ENCODE measurements around the gene SEC23B. TPM values are rescaled to one million over a fixed set of nuclear protein-coding genes. Genes with fewer than 3 reads are reported as not detected.

The SEC23B gene
- total and polyA plus RNA-seq, 5 experiments from 2014 or later: 31.2 to 45.1 (median 34.5) TPM

- ATAC-seq (peak; percentile 97 to 99), DNase-seq (peak; percentile 85 to 96 (median 92))
- Mint-ChIP-seq H3K27ac (peak within 1 kb of the TSS; percentile 97 to 100 (median 99)), H3K4me3 (peak within 1 kb of the TSS; percentile 84 to 98 (median 97)), H3K9me3 (peaks cover 0 to 3% (median 0%) of the 10 kb centered on the region in 9 donors), H3K27me3 (no peaks in the 10 kb centered on the region), H3K4me1 (peaks cover 9 to 29% (median 23%) of the 10 kb centered on the region in 4 donors), H3K36me3 (peaks cover 0 to 37% (median 17%) of the 10 kb centered on the region in 3 donors)
- POLR2A ChIA-PET: interaction anchor here (0.6 to 3.4 kb wide), 5 partner anchors 21 to 100 kb away, joined by 3 to 33 read pairs (median 8); partner anchors contain the start of genes DTD1, DZANK1, POLR3F and RBBP9
These were observed 59.4 kb downstream of the SEC23B start, which contains the start of gene SMIM26 for GRCh38 chr20:18566892-18567738. Gene SMIM26, plus strand, starts transcription at chr20:18567432. Its CDS starts 47 bp downstream, at chr20:18567479.

- Mint-ChIP-seq H3K27ac (peak overlapping the region; percentile 97 to 100 (median 99)), H3K9me3 (peaks cover 0 to 5% (median 0%) of the 10 kb centered on the region in 9 donors), H3K27me3 (no peaks in the 10 kb centered on the region), H3K4me3 (peak overlapping the region; percentile 84 to 98 (median 97)), H3K36me3 (peaks cover 5 to 37% (median 17%) of the 10 kb centered on the region in 3 donors), H3K4me1 (peaks cover 9 to 30% (median 23%) of the 10 kb centered on the region in 4 donors)
- DNase-seq (no peak), ATAC-seq (peak in 1 of 2 donors; percentile 7)
- POLR2A ChIA-PET: interaction anchor here (1.0 to 3.4 kb wide), 3 partner anchors 20 to 101 kb away, joined by 3 to 33 read pairs (median 9); partner anchors contain the start of genes DTD1, DZANK1, POLR3F and SEC23B
These were observed 60.0 kb downstream of the SEC23B start for GRCh38 chr20:18567739-18568091.

GRCh38 chr20:18571009-18571408 lies 63.3 kb downstream of the SEC23B start:
- DNase-seq (no peak), ATAC-seq (no peak)
- POLR2A ChIA-PET: no interaction called here
- peaks cover 5 to 33% (median 16%) of the 10 kb centered on the region in 3 donors for H3K36me3 Mint-ChIP-seq
- peaks cover 0 to 5% (median 0%) of the 10 kb centered on the region in 9 donors for H3K9me3 Mint-ChIP-seq
- no peak overlapping the region for H3K4me3 Mint-ChIP-seq
- H3K27ac Mint-ChIP-seq: peak overlapping the region in 2 of 10 donors; percentile 31 to 36
- H3K4me1 Mint-ChIP-seq: peaks cover 8 to 30% (median 23%) of the 10 kb centered on the region in 4 donors
- H3K27me3 Mint-ChIP-seq: no peaks in the 10 kb centered on the region

- H3K27me3 Mint-ChIP-seq: no peaks in the 10 kb centered on the region
- peaks cover 0 to 5% (median 0%) of the 10 kb centered on the region in 9 donors for H3K9me3 Mint-ChIP-seq
- peaks cover 8 to 27% (median 20%) of the 10 kb centered on the region in 4 donors for H3K4me1 Mint-ChIP-seq
- DNase-seq (no peak), ATAC-seq (no peak)
- peak overlapping the region in 8 of 10 donors; percentile 8 to 76 (median 58) for H3K27ac Mint-ChIP-seq
- peaks cover 5 to 33% (median 16%) of the 10 kb centered on the region in 3 donors for H3K36me3 Mint-ChIP-seq
- no peak overlapping the region for H3K4me3 Mint-ChIP-seq
- POLR2A ChIA-PET: interaction anchor here (0.7 kb wide), 1 partner anchor 44 kb away, joined by 3 read pairs; no protein-coding TSS in a partner anchor
These were observed 63.8 kb downstream of the SEC23B start for GRCh38 chr20:18571578-18571977.

GRCh38 chr20:18577942-18578341 lies 70.2 kb downstream of the SEC23B start:
- no peaks in the 10 kb centered on the region for H3K9me3 Mint-ChIP-seq
- DNase-seq: no peak

GRCh38 chr20:18578581-18578980 lies 70.8 kb downstream of the SEC23B start:
- DNase-seq (no peak), ATAC-seq (no peak)
- POLR2A ChIA-PET: no interaction called here
- peaks cover 0 to 3% (median under 1%) of the 10 kb centered on the region in 5 donors for H3K27me3 Mint-ChIP-seq
- H3K27ac Mint-ChIP-seq: peak overlapping the region in 4 of 10 donors; percentile 6 to 74 (median 45)
- H3K36me3 Mint-ChIP-seq: no peaks in the 10 kb centered on the region
- peaks cover 0 to 5% (median 4%) of the 10 kb centered on the region in 4 donors for H3K4me1 Mint-ChIP-seq
- no peaks in the 10 kb centered on the region for H3K9me3 Mint-ChIP-seq
- peak overlapping the region in 4 of 10 donors; percentile 15 to 24 (median 19) for H3K4me3 Mint-ChIP-seq

More at GRCh38 chr20:18577942-18578341, 70.2 kb downstream of the SEC23B start:
- no peak overlapping the region for H3K27ac Mint-ChIP-seq
- no peaks in the 10 kb centered on the region for H3K36me3 Mint-ChIP-seq
- no peak overlapping the region for H3K4me3 Mint-ChIP-seq
- peaks cover 0 to 2% (median 0%) of the 10 kb centered on the region in 5 donors for H3K27me3 Mint-ChIP-seq
- POLR2A ChIA-PET: no interaction called here
- peaks cover 0 to 5% (median 4%) of the 10 kb centered on the region in 4 donors for H3K4me1 Mint-ChIP-seq
- no peak for ATAC-seq

GRCh38 chr20:18580012-18580411 lies 72.3 kb downstream of the SEC23B start:
- peaks cover 4 to 14% (median 7%) of the 10 kb centered on the region in 5 donors for H3K27me3 Mint-ChIP-seq
- peaks cover 0 to 5% (median 4%) of the 10 kb centered on the region in 4 donors for H3K4me1 Mint-ChIP-seq
- H3K9me3 Mint-ChIP-seq: no peaks in the 10 kb centered on the region
- ATAC-seq: no peak
- no peak for DNase-seq
- POLR2A ChIA-PET: no interaction called here
- H3K27ac Mint-ChIP-seq: no peak overlapping the region
- no peaks in the 10 kb centered on the region for H3K36me3 Mint-ChIP-seq
- H3K4me3 Mint-ChIP-seq: no peak overlapping the region

GRCh38 chr20:18585134-18585533 lies 77.4 kb downstream of the SEC23B start:
- Mint-ChIP-seq H3K36me3 (no peaks in the 10 kb centered on the region), H3K9me3 (no peaks in the 10 kb centered on the region), H3K27ac (no peak overlapping the region), H3K4me3 (no peak overlapping the region), H3K27me3 (peaks cover 6 to 14% (median 7%) of the 10 kb centered on the region in 5 donors), H3K4me1 (peaks cover 12 to 28% (median 22%) of the 10 kb centered on the region in 4 donors)
- DNase-seq (no peak), ATAC-seq (no peak)
- POLR2A ChIA-PET: interaction anchor here (0.7 kb wide), 2 partner anchors 17 to 91 kb away, joined by 3 read pairs; no protein-coding TSS in a partner anchor

- H3K4me1 Mint-ChIP-seq: peaks cover 12 to 30% (median 27%) of the 10 kb centered on the region in 4 donors
- H3K36me3 Mint-ChIP-seq: no peaks in the 10 kb centered on the region
- POLR2A ChIA-PET: interaction anchor here (0.5 to 1.7 kb wide), 7 partner anchors 20 to 207 kb away, joined by 3 to 8 read pairs (median 4); partner anchors contain the start of genes DZANK1, POLR3F, SEC23B and SMIM26
- peak within 1 kb of the TSS; percentile 79 to 97 (median 92) for H3K4me3 Mint-ChIP-seq
- DNase-seq: peak; percentile 45 to 82 (median 60)
- H3K27ac Mint-ChIP-seq: peak within 1 kb of the TSS; percentile 88 to 98 (median 94)
- H3K9me3 Mint-ChIP-seq: no peaks in the 10 kb centered on the region
- H3K27me3 Mint-ChIP-seq: peaks cover 6 to 14% (median 7%) of the 10 kb centered on the region in 5 donors
- ATAC-seq: peak; percentile 80 to 81
These were observed 80.2 kb downstream of the SEC23B start, which contains the start of gene DTD1 for GRCh38 chr20:18587665-18588573. Gene DTD1, plus strand, starts transcription at chr20:18588054. Its CDS starts 19 bp downstream, at chr20:18588073.

- Mint-ChIP-seq H3K36me3 (no peaks in the 10 kb centered on the region), H3K4me3 (peak overlapping the region; percentile 79 to 94 (median 90)), H3K27ac (peak overlapping the region; percentile 88 to 97 (median 94)), H3K9me3 (no peaks in the 10 kb centered on the region), H3K27me3 (peaks cover 6 to 11% (median 7%) of the 10 kb centered on the region in 5 donors), H3K4me1 (peaks cover 12 to 30% (median 27%) of the 10 kb centered on the region in 4 donors)
- POLR2A ChIA-PET: interaction anchor here (0.6 to 1.7 kb wide), 8 partner anchors 20 to 300 kb away, joined by 3 to 8 read pairs (median 4); partner anchors contain the start of genes DZANK1, POLR3F, SEC23B and SMIM26
- DNase-seq (no peak), ATAC-seq (no peak)
These were observed 80.8 kb downstream of the SEC23B start for GRCh38 chr20:18588574-18588933.

GRCh38 chr20:18589941-18590674 lies 82.4 kb downstream of the SEC23B start:
- ATAC-seq (no peak), DNase-seq (no peak)
- POLR2A ChIA-PET: interaction anchor here (0.9 kb wide), 1 partner anchor 23 kb away, joined by 3 read pairs; no protein-coding TSS in a partner anchor
- Mint-ChIP-seq H3K9me3 (no peaks in the 10 kb centered on the region), H3K4me1 (peaks cover 12 to 34% (median 28%) of the 10 kb centered on the region in 4 donors), H3K27me3 (peaks cover 0 to 2% (median 0%) of the 10 kb centered on the region in 5 donors), H3K27ac (peak overlapping the region; percentile 5 to 97 (median 66)), H3K36me3 (peaks cover 0 to 7% (median 0%) of the 10 kb centered on the region in 3 donors), H3K4me3 (peak overlapping the region in 5 of 10 donors; percentile 8 to 88 (median 71))

All from naive thymus-derived CD8-positive, alpha-beta T cell (primary cell).